ENCODE measurements around the gene NR4A3. TPM values are rescaled to one million over a fixed set of nuclear protein-coding genes. Genes with fewer than 3 reads are reported as not detected.

NR4A3 gene
- total and polyA plus RNA-seq, 2 of the 13 experiments (the other 11 are each of a cell fraction or from before 2014, with no cell fraction given): 0.02 to 0.09 TPM

GRCh38 chr9:99819123-99819855 lies 2.4 kb upstream of the NR4A3 start (continued):
- TF ChIP-seq KIAA2018 (CRISPR knock-in tag; IDR thresholded peaks at IDR 0.05; ENCODE audit: borderline replicate concordance) (no peak), CEBPG (CRISPR knock-in tag; IDR thresholded peaks at IDR 0.05) (0 out of 2 replicates have a peak, but pooled peaks have one; percentile 32), ATF3 (CRISPR knock-in tag; IDR thresholded peaks at IDR 0.05) (0 out of 2 replicates have a peak, but pooled peaks have one; percentile 20), CBX1 (IDR thresholded peaks at IDR 0.05; ENCODE audit: low read depth) (no peak), KLF11 (CRISPR knock-in tag; IDR thresholded peaks at IDR 0.05) (0 out of 2 replicates have a peak, but pooled peaks have one; percentile 16), RXRA (CRISPR knock-in tag; IDR thresholded peaks at IDR 0.05) (peak; percentile 57; the same call in 1 of the 2 replicates), HOXA5 (CRISPR knock-in tag; IDR thresholded peaks at IDR 0.05) (peak; percentile 65), ZFP90 (CRISPR knock-in tag; IDR thresholded peaks at IDR 0.05; ENCODE audit: borderline replicate concordance) (0 out of 2 replicates have a peak, but pooled peaks have one; percentile 20), ZNF460 (CRISPR knock-in tag; IDR thresholded peaks at IDR 0.05; ENCODE audit: borderline replicate concordance) (no peak), FOXK2 (IDR thresholded peaks at IDR 0.05) (no peak), ZNF225 (CRISPR knock-in tag; IDR thresholded peaks at IDR 0.05) (peak; percentile 88; the same call in 1 of the 2 replicates), NFYC (CRISPR knock-in tag; IDR thresholded peaks at IDR 0.05) (no peak), LRRFIP1 (CRISPR knock-in tag; conservative IDR thresholded peaks at IDR 0.05) (no peak), ZNF12 (CRISPR knock-in tag; IDR thresholded peaks at IDR 0.05) (no peak), MAFG (CRISPR knock-in tag; IDR thresholded peaks at IDR 0.05) (no peak), ZNF484 (CRISPR knock-in tag; IDR thresholded peaks at IDR 0.05; ENCODE audit: borderline replicate concordance, low read depth) (no peak), TOPORS (CRISPR knock-in tag; IDR thresholded peaks at IDR 0.05) (0 out of 2 replicates have a peak, but pooled peaks have one; percentile 50), SMAD9 (CRISPR knock-in tag; IDR thresholded peaks at IDR 0.05) (no peak)

All from HepG2 (cell line).